HG02840 (cell line): ENCODE results near the gene AMOTL2.

Experiments
- ATAC-seq: cut with Tn5 transposase; IDR thresholded peaks from one replicate; pipeline ENCODE4 v1.9.1; 2021; ENCODE audit warnings: mild to moderate bottlenecking, moderate library complexity, moderate number of reproducible peaks; ENCODE audit not compliant: unreplicated experiment, low FRiP score

AMOTL2 gene

DNA sequence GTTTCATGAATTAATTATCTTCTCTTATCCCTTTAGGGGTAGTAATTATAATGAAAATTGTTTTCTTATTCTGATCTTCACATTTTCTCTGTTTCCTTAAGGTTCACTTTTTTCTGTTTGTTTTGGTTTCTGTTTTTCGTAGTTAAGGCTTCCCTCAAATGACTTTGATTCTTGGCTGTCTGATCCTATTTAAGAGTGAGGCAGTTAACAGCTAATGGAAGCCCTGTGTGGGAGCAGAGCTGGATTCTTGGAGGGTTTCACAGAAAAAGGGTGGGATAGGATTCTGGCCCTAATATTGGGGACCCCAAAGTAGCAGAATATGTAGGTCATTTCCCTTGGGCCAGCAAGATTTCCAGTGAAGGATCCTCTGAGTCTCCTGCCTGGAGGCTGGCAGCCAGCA is 6.8 kb upstream of the AMOTL2 start:
- ATAC-seq: no peak

DNA sequence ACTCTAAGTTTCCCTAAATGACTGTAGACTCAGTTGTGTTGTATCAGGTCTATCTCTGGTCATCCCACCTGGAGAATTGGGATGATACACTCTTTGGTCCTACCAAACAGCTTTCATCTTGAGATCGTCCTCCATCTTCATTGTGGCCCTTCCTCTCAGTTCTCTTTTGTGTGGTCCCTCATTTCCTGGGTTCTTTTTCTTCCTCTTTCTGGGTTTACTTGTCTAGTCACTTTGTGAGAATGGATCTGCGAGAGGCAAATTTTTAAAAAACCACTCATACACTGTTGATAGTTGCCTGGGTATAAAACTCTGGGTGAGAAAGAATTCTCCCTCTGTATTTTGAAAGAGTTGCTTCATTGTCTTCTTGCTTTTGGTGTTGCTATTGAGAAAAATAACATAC is 6.0 kb upstream of the AMOTL2 start:
- ATAC-seq: no peak

DNA sequence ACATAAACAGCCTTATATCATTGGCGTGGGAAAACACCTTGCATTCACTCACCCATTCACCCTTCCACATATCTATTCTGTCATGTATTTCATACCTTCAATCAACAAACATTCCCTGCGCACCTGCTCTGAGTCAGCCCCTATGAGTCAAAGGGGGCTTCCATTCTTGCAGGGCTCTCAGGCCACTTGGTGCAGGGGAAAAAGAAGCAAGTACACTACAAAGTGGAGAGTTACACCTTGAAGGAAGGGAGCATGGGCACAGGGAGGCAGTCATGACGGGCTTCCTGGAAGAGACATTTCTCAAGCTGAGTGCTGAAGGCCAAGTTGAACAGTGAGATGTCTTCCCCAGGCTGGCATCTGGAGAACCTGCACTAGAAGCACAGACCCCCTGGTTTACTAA is 4.6 kb upstream of the AMOTL2 start:
- no peak for ATAC-seq

DNA sequence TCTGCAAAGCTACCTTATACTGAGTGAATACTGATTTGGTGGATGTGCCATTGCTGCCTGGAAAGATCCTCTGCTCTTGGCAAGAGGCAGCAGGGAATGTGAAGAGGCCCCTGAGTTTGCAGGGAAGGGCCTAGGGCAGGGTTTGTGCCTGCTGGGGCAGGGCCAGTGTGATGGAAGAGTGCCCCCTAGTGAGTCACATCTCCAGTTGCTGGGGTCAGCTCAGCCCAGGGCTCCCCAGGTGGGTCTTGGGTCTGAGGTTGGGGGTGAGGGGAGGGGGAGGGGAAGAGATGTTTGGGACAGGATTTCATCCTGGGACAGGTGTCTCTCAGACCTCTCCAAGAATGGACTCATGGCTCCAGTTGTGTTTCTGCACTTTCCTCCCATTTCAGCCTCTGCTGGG is 4.1 kb upstream of the AMOTL2 start:
- ATAC-seq: no peak

GRCh38 chr3:134377896-134378295 is 3.6 kb upstream of the AMOTL2 start:
- no peak for ATAC-seq

DNA sequence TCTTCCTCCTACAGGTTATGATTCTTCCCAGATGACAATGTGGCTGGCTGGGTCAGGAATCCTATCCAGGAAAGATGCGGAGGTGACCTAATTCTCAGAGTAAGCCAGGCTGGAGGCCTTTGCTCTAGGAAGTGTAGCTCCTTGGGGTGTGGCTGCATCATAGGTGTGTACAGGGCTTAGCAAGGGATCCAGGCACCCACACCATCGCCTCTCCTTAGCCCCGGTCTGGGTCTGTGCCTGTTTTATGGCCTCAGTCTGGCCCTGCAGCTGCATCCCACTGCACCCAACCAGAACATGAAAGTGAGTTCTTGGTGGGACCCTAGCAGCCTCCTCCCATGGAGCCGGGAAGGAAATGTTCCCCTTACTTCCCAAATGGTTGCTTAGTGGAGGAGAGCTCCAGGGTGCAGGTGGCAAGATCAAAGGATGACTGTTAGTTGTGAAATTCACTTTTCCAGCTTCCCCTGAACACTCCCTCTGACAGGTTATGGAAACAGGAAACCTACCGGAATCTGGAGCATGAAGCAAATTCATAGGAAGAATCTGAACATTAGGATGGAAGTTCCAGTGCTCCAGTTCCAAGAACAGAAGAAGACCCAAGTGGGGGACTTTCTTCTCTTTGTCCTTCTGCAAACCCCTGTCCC is 2.7 kb upstream of the AMOTL2 start:
- ATAC-seq: no peak

GRCh38 chr3:134376385-134376765 is 2.1 kb upstream of the AMOTL2 start:
- no peak for ATAC-seq

DNA sequence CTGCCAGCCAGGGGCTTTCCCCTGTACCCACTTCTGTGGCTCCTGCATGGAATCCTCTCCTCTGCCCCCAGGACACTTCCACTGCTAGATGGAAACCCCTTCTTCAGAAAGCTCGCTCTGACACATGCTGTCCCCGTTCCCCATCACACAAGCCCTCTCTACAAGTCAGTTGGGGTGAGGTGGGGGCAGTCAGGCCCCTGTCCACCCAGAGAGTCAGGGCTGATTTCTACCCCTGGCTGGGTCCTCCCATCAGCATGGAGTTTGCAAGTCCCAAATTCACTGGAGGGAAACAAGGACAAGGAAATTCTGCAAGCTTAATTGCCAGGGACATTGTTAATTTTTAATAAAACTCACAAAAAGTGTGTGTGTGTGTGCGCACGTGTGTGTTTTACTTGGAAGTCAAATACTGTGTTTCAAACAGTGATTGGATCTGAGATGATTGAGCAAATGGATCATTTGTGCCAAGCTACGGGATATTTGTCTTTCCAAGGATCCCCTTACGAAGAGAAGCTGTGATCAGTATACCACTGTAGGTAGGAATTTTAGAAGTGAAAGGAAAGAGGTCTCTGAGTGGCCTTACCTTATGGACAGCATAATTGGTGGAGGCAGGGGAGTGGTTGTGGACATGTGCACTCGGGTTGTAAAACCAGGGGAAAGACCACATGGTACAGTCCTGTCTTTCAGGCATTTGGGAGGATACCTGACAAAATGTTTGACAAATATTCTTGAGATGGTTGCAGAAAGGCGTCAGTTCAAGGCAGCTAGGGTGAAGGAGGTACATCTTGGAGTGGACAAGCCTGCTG is 1.5 kb upstream of the AMOTL2 start:
- ATAC-seq: no peak

- no peak for ATAC-seq
These were observed 739 bp upstream of the AMOTL2 start for GRCh38 chr3:134374791-134375581.

GRCh38 chr3:134373271-134374104 is 759 bp downstream of the AMOTL2 start:
- no peak for ATAC-seq

GRCh38 chr3:134372396-134373270 is 1.6 kb downstream of the AMOTL2 start:
- no peak for ATAC-seq

DNA sequence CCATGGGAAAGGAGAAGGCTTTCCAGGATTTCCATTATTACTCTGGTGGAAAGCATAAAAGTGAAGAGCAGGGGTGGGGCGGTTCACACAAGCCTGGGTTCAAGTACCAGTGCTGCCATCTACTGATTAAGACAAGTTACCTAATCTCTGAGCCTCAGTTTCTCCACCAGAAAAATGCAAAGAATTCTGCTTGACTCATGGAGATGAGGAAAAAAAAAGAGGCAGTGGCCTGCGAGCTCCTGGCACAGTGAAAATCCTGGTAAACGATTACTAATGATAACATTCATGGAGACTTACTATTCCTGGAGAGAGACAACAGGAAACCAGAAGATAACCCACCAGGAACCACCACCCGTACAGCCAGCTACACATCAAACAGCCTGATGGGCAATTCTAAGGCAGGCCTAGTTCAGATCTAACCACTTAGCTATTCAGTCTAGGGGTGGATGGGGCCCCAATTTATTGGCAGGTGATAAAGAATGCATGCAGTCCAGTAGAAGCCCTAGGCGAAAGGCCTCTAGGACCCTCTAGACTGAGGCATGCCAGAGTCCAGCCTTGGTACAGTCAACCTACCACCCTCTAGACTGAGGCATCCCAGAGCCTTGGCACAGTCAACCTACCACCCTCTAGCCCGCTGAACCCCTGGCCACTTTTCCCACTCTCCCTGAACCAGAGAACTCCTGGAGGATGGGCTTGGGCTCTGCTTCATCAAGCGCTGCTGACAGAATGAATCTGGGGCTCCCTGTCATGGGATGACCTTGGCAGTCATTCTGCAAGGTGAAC is 2.5 kb downstream of the AMOTL2 start:
- no peak for ATAC-seq

GRCh38 chr3:134370611-134371531 is 3.4 kb downstream of the AMOTL2 start:
- no peak for ATAC-seq

DNA sequence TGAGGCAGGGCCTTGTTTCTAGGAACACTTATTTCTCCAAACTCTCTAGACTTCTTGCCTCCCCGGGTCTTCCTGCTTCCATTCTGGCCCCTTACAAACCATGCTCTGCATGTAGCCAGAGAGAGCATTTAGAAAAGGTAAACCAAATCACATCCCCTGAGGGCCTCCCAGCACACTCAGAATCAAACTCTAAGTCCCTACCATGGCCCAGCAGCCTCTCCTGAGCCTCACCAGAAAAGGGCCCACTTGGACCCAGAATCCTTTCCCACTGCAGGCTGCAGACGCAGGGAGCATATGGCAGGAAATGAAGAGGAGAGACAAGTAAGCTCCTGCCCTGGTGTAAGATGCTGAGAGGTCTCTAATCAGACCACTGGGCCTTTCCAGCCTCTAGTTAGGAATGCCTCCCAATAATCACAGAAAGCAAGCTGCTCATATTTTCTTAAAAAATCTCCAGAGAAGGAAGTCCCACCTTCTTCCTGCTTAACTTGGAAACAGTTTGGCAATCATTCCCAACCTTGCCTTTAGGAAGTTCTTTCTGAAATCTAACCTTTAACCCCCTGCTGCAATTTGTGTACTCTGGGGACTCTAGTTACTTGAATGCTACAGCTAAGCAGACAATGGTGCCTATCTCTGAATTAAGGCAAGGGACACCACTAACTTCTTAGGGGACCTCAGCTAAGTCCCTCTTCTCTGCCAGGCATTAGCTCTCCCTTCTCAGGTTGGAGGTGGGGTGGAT is 4.2 kb downstream of the AMOTL2 start:
- ATAC-seq: no peak

- no peak for ATAC-seq
These were observed 5.0 kb downstream of the AMOTL2 start for GRCh38 chr3:134369231-134369741.

DNA sequence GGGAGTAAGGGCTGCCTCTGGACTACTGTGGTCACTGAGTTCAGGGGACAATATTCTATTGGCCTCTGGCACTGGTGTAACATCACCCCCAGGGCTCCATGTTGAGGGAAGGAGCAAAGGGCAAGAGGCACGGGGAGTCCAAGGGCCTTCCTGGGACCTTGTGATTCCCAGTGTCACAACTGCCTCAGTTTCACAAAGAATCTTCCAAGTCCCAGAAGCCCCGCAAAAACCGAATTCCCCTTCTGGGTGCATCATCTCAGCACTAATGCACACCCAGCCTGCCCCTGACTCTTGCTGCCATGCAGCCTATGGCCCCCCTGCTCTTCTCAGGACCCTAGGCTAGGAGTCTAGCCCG is 5.5 kb downstream of the AMOTL2 start:
- no peak for ATAC-seq
